H9 (cell line): ENCODE results near the gene DLST. TPM values are rescaled to one million over a fixed set of nuclear protein-coding genes. Genes with fewer than 3 reads are reported as not detected.

Experiments used
- DNase-seq: peaks from one replicate; pipeline ENCODE4 v3.0.0-alpha.2; 2017
- H2AFZ ChIP-seq: one replicate; pipeline ENCODE4 v1.6.1; 2013; ENCODE audit warnings: mild to moderate bottlenecking, low read length, control low read depth, moderate library complexity
- H2AK5ac ChIP-seq: 2 replicates; pipeline ENCODE4 v1.6.1; 2013; ENCODE audit warnings: low read length, control low read depth, mixed read lengths; ENCODE audit not compliant: insufficient read length
- H2BK120ac ChIP-seq: one replicate; pipeline ENCODE4 v1.6.1; 2013; ENCODE audit warnings: low read depth, mild to moderate bottlenecking, low read length, control low read depth, inconsistent platforms; ENCODE audit not compliant: poor library complexity, severe bottlenecking
- H2BK12ac ChIP-seq: 2 replicates; pipeline ENCODE4 v1.6.1; 2013; ENCODE audit warnings: low read length, control low read depth, mixed read lengths, low read depth; ENCODE audit not compliant: insufficient read length
- H2BK15ac ChIP-seq: 2 replicates; pipeline ENCODE4 v1.6.1; 2013; ENCODE audit warnings: low read depth, low read length, control low read depth
- H2BK20ac ChIP-seq: one replicate; pipeline ENCODE4 v1.6.1; 2013; ENCODE audit warnings: low read depth, mild to moderate bottlenecking, low read length, control low read depth, inconsistent platforms; ENCODE audit not compliant: poor library complexity, severe bottlenecking
- H2BK5ac ChIP-seq: 2 replicates; pipeline ENCODE4 v1.6.1; 2013; ENCODE audit warnings: low read length, control low read depth, mixed read lengths; ENCODE audit not compliant: insufficient read length
- H3K14ac ChIP-seq: 2 replicates; pipeline ENCODE4 v1.6.1; 2013; ENCODE audit warnings: low read length, control low read depth; ENCODE audit not compliant: insufficient read depth
- H3K18ac ChIP-seq: 2 replicates; pipeline ENCODE4 v1.6.1; 2013; ENCODE audit warnings: low read depth, mild to moderate bottlenecking, mixed read lengths, low read length, control low read depth; ENCODE audit not compliant: insufficient read length
- H3K23ac ChIP-seq: 2 replicates; pipeline ENCODE4 v1.6.1; 2013; ENCODE audit warnings: low read length, control low read depth, mixed read lengths, low read depth; ENCODE audit not compliant: insufficient read length
- H3K23me2 ChIP-seq: 2 replicates; pipeline ENCODE4 v1.6.1; 2013; ENCODE audit warnings: low read depth, mild to moderate bottlenecking, mixed read lengths, low read length, control low read depth; ENCODE audit not compliant: insufficient read length, poor library complexity, severe bottlenecking
- H3K27ac ChIP-seq: 2 replicates; pipeline ENCODE4 v1.5.1; 2013; ENCODE audit warnings: low read length, control low read depth, mixed read lengths, low read depth; ENCODE audit not compliant: insufficient read length
- H3K27me3 ChIP-seq: 2 replicates; pipeline ENCODE4 v1.6.1; 2013; ENCODE audit warnings: low read length, control low read depth, inconsistent platforms; ENCODE audit not compliant: insufficient read depth
- H3K4ac ChIP-seq: 2 replicates; pipeline ENCODE4 v1.6.1; 2013; ENCODE audit warnings: low read depth, mild to moderate bottlenecking, control low read depth, inconsistent platforms, low read length, moderate library complexity
- H3K4me1 ChIP-seq: 2 replicates; pipeline ENCODE4 v1.6.1; 2013; ENCODE audit warnings: low read length, control low read depth, inconsistent platforms; ENCODE audit not compliant: insufficient read depth
- H3K4me2 ChIP-seq: 2 replicates; pipeline ENCODE4 v1.6.1; 2013; ENCODE audit warnings: low read length, control low read depth, mixed read lengths; ENCODE audit not compliant: insufficient read length, insufficient read depth
- H3K56ac ChIP-seq: 2 replicates; pipeline ENCODE4 v1.6.1; 2013; ENCODE audit warnings: low read depth, mild to moderate bottlenecking, mixed read lengths, low read length, control low read depth; ENCODE audit not compliant: insufficient read length
- H3K79me1 ChIP-seq: 2 replicates; pipeline ENCODE4 v1.6.1; 2013; ENCODE audit warnings: low read depth, mild to moderate bottlenecking, moderate library complexity, low read length, control low read depth, inconsistent platforms; ENCODE audit not compliant: insufficient read depth, poor library complexity, severe bottlenecking
- H3K79me2 ChIP-seq: 2 replicates; pipeline ENCODE4 v1.6.1; 2013; ENCODE audit warnings: low read length, control low read depth, inconsistent platforms; ENCODE audit not compliant: insufficient read depth
- H3K9ac ChIP-seq: 2 replicates; pipeline ENCODE4 v1.6.1; 2013; ENCODE audit warnings: low read length, control low read depth, mixed read lengths; ENCODE audit not compliant: insufficient read length; ENCODE audit errors: extremely low read depth
- H3K9me3 ChIP-seq: one replicate; pipeline ENCODE4 v1.6.1; 2013; ENCODE audit warnings: low read depth, low read length, inconsistent platforms; ENCODE audit not compliant: control insufficient read depth
- H3T11ph ChIP-seq: one replicate; pipeline ENCODE4 v1.6.1; 2013; ENCODE audit warnings: mild to moderate bottlenecking, low read length, control low read depth, inconsistent platforms
- H4K20me1 ChIP-seq: one replicate; pipeline ENCODE4 v1.6.1; 2013; ENCODE audit not compliant: control insufficient read depth, insufficient read length, insufficient read depth
- H4K5ac ChIP-seq: 2 replicates; pipeline ENCODE4 v1.6.1; 2013; ENCODE audit warnings: low read depth, mild to moderate bottlenecking, mixed read lengths, low read length, control low read depth; ENCODE audit not compliant: insufficient read length
- H4K8ac ChIP-seq: replicated peaks from 2 replicates; pipeline ENCODE4 v1.6.1; 2013; ENCODE audit warnings: low read length, control low read depth, mixed read lengths, low read depth; ENCODE audit not compliant: insufficient read length
- H4K91ac ChIP-seq: 2 replicates; pipeline ENCODE4 v1.6.1; 2013; ENCODE audit warnings: low read depth, mild to moderate bottlenecking, moderate library complexity, mixed read lengths, low read length, control low read depth; ENCODE audit not compliant: insufficient read length
- H3K27ac Mint-ChIP-seq, 3 experiments: 2 replicates in 2 of 3; 3 replicates in 1 of 3; pipeline ENCODE4 v1.8.0; 2020 to 2021; ENCODE audit warnings: mixed read lengths in 3 of 3, mild to moderate bottlenecking in 1 of 3, moderate library complexity in 1 of 3
- H3K27me3 Mint-ChIP-seq: 2 replicates; pipeline ENCODE4 v1.8.0; 2021; ENCODE audit warnings: low read depth, mild to moderate bottlenecking, moderate library complexity, mixed read lengths
- H3K36me3 Mint-ChIP-seq, 3 experiments: 2 replicates in 2 of 3; 3 replicates in 1 of 3; pipeline ENCODE4 v1.8.0; 2020 to 2021; ENCODE audit warnings: low read depth in 3 of 3, mixed read lengths in 3 of 3; ENCODE audit not compliant: insufficient read depth in 1 of 3
- H3K4me1 Mint-ChIP-seq, 2 experiments: 2 replicates each; pipeline ENCODE4 v1.8.0; 2020; ENCODE audit warnings: mixed read lengths in 2 of 2
- H3K4me3 Mint-ChIP-seq, 2 experiments: 2 replicates in 1 of 2; 3 replicates in 1 of 2; pipeline ENCODE4 v1.8.0; 2020 to 2021; ENCODE audit warnings: mild to moderate bottlenecking in 2 of 2, mixed read lengths in 2 of 2, moderate library complexity in 1 of 2
- H3K9me3 Mint-ChIP-seq, 2 experiments: 2 replicates in 1 of 2; 3 replicates in 1 of 2; pipeline ENCODE4 v1.8.0; 2020; ENCODE audit warnings: mild to moderate bottlenecking in 2 of 2, mixed read lengths in 2 of 2, moderate library complexity in 1 of 2
- WGBS: extraction: QIAGEN DNeasy Blood & Tissue Kit; methylation state at CpG from one replicate; pipeline ENCODE4 v1.1.7; 2013; ENCODE audit warnings: missing lambda C conversion rate, low lambda C conversion rate, mixed read lengths; ENCODE audit not compliant: insufficient read length; ENCODE audit errors: extremely low coverage; 5-methylcytosine and 5-hydroxymethylcytosine counted together
- total RNA-seq: library from RNA; stranded (reverse); gene quantifications from 2 replicates; pipeline ENCODE4 v1.2.1, GENCODE V29; 2021
- TF ChIP-seq, protein P1 (sequence below): fragments of 200-600 bp; sonication (generic); conservative IDR thresholded peaks from 3 replicates; pipeline ENCODE4 v1.8.0; 2021; ENCODE audit warnings: antibody characterized with exemption, mild to moderate bottlenecking

Gene DLST
- total RNA-seq, 1 experiment from 2014 or later, result 116 TPM

DNA sequence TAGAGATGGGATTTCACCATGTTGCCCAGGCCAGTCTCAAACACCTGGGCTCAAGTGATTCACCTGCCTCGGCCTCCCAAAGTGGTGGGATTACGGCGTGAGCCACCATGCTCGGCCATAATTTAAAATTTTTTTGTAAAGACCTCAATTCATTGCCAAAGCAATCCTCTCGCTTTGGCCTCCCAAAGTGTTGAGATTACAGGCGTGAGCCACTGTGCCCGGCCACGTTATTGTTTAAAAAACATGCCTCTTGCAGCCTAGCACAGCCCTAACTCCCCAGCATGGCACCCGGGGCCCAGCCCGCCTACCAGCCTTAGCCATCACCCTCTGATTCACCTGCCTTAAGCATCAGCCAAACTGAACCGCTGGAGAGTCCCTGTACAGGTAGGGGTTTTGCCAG is 54.4 kb downstream of the DLST start:
- DNase-seq, result no peak
- H3K18ac ChIP-seq, result no peak overlapping the region
- no peak overlapping the region for H3K56ac ChIP-seq
- no peak overlapping the region for H4K8ac ChIP-seq
- H3K4me2 ChIP-seq, result no peak overlapping the region
- no peak overlapping the region for H3K27ac ChIP-seq
- no peaks in the 10 kb centered on the region for H4K20me1 ChIP-seq
- H4K91ac ChIP-seq, result no peak overlapping the region
- no peak overlapping the region for H3K4ac ChIP-seq
- no peaks in the 10 kb centered on the region for H3K9me3 Mint-ChIP-seq
- no CpG with 5 or more reads among the region's 11 CpGs for whole genome bisulfite sequencing
- H2BK12ac ChIP-seq, result no peak overlapping the region
- H4K5ac ChIP-seq, result no peak overlapping the region
- H2AK5ac ChIP-seq, result no peak overlapping the region
- no peak overlapping the region for H3K23ac ChIP-seq
- no peak overlapping the region for H2BK15ac ChIP-seq
- H3K4me1 Mint-ChIP-seq, result 0 out of 4 replicates have a peak, but pooled peaks cover 0 to 3% of the 10 kb centered on the region in 2 experiments
- H2BK120ac ChIP-seq, result no peak overlapping the region
- H2BK5ac ChIP-seq, result no peak overlapping the region
- no peak overlapping the region for H3K4me3 Mint-ChIP-seq
- TF ChIP-seq, protein P1, sequence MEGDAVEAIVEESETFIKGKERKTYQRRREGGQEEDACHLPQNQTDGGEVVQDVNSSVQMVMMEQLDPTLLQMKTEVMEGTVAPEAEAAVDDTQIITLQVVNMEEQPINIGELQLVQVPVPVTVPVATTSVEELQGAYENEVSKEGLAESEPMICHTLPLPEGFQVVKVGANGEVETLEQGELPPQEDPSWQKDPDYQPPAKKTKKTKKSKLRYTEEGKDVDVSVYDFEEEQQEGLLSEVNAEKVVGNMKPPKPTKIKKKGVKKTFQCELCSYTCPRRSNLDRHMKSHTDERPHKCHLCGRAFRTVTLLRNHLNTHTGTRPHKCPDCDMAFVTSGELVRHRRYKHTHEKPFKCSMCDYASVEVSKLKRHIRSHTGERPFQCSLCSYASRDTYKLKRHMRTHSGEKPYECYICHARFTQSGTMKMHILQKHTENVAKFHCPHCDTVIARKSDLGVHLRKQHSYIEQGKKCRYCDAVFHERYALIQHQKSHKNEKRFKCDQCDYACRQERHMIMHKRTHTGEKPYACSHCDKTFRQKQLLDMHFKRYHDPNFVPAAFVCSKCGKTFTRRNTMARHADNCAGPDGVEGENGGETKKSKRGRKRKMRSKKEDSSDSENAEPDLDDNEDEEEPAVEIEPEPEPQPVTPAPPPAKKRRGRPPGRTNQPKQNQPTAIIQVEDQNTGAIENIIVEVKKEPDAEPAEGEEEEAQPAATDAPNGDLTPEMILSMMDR, result no peak
- H3K4me1 ChIP-seq, result no peaks in the 10 kb centered on the region
- H3K36me3 Mint-ChIP-seq, result no peaks in the 10 kb centered on the region
- H3K79me1 ChIP-seq, result no peaks in the 10 kb centered on the region
- no peak overlapping the region for H2AFZ ChIP-seq
- H3K27ac Mint-ChIP-seq, result no peak overlapping the region
- no peak overlapping the region for H3T11ph ChIP-seq
- peaks cover 2% of the 10 kb centered on the region; the same call in 1 of the 2 replicates for H3K27me3 Mint-ChIP-seq
- H3K79me2 ChIP-seq, result no peaks in the 10 kb centered on the region
- peaks cover 2% of the 10 kb centered on the region for H3K23me2 ChIP-seq
- H2BK20ac ChIP-seq, result no peak overlapping the region
- H3K9ac ChIP-seq, result no peak overlapping the region
- no peaks in the 10 kb centered on the region for H3K9me3 ChIP-seq
- H3K14ac ChIP-seq, result no peak overlapping the region
- no peaks in the 10 kb centered on the region for H3K27me3 ChIP-seq
